NCI-H1417 (cell line): ENCODE measurements around the gene ITGA6.

Experiments
- DNase-seq, 3 experiments: peaks; one replicate each; lab custom pipeline; 2025; lab: John Stamatoyannopoulos, UW

ITGA6 gene

GRCh38 chr2:172416447-172417058 lies 10.8 kb upstream of the ITGA6 start:
- no peak for DNase-seq

- no peak for DNase-seq
Measured at GRCh38 chr2:172420216-172420615, 7.2 kb upstream of the ITGA6 start.

- no peak for DNase-seq
Measured at GRCh38 chr2:172423160-172423559, 4.2 kb upstream of the ITGA6 start.

- DNase-seq, result no peak
Measured at GRCh38 chr2:172425336-172425735, 2.0 kb upstream of the ITGA6 start.

DNA sequence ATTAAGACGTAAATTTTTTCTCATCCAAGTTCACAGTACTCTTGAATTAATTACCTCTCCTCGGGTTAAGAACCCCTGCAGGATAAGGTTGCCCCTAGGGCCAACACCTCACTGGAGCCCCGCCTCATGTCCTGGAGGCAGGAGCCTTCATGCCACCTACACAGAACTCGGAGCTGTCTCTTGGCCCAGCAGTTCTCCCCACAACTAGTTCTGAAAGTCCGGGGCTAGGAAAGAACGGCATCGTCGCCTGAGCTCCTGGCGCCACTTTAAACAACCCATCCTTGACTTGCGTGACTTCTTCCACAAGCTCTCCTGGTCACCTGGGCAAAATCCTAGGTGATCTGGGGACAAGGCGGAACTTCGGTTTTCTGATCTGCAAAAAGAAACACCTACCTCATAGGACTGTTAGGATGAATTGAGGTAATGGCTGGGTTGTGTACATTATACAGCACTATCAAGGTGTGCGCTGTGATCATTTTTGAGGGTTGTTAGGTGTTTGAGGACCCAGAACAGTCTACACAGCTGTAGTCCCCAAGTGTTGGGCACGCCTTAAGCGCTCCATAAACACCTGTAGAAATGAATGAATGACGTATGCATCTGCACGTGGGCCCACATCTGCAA lies 641 bp upstream of the ITGA6 start:
- no peak for DNase-seq

DNA sequence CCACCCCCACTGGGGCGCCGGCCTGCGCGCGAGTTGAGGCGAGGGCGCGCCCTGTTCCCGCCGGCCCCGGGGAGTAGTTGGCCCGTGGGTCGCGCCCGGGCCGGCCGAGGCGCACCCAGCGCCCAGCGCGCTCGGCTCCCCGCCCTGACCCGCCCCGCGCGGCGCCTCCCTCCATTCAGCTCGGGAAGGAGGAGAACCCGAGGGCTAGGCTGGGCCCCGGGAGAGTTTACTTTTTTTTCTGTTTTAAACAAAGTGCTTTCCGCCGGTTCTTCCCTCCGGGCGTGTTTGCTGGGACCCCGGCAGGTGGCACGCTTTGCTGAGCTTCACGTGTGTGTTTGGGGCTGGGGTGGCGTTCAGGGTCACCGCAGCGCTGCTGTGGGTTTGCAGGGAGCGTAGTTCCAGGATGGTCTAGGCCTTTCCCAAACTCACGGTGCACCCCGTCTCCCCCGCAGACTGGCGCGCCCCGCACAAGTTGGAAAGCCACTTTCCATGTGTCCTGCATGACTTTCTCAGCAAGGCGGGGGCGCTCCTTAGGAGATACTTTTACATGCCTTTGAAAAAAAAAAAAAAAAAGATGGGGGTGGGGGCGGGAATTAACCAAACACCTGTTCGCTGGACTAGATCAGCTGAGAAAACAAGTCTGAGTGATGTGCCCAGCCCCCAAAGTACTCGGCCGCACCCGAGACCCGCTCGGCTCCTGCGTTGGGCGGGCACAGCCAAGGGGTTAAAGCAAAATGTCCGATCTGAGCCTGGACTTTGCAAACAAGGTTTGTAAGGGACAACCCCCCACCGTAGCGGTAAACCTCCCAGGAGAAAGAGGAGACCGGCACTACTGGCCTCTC lies 825 bp downstream of the ITGA6 start:
- DNase-seq, result peak in 2 of 3 experiments; percentile 52 to 68

DNA sequence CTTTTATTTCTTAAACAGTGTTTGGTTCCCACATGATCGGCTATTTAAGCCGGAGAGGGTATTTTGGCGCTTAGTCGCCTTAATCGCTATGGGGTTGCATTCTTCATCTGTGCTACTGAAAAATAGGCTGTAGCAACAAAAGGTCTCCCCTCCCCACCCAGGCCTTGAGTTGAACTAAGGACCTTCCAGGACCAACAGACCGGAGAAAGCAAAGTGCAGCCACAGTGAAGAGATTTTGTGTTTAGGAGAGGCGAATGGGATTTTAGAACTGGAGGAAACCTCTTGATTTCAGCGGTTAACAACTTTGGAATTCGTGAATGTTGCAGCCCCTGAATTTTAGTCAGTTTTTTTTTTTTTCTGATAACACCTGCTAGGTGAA lies 1.4 kb downstream of the ITGA6 start:
- DNase-seq, result peak in 1 of 3 experiments; percentile 43

GRCh38 chr2:172429301-172429968 lies 2.0 kb downstream of the ITGA6 start:
- peak in 2 of 3 experiments; percentile 3 to 28 for DNase-seq

- DNase-seq, result no peak
Measured at GRCh38 chr2:172430027-172430426, 2.6 kb downstream of the ITGA6 start.

GRCh38 chr2:172430678-172431077 lies 3.3 kb downstream of the ITGA6 start:
- DNase-seq, result no peak

DNA sequence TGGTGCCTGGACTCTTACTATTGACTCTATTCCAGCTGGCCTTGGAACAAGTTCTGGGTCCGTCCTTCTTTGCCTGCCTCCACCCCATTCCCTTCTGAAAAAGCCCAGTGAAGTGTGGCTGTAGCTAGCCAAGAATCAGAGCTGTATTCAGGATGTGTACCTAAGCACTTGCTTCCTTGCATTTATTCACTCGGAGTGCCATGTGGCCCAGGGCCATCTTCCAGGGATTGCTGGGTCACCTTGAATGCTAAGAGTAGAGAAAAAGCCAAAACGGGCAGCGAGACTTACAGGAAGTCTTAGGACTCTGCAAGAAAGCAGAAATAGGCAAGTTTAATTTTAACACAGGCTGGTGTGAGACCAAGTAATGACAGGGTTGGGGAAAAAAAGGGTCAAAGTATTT lies 4.1 kb downstream of the ITGA6 start:
- no peak for DNase-seq

DNA sequence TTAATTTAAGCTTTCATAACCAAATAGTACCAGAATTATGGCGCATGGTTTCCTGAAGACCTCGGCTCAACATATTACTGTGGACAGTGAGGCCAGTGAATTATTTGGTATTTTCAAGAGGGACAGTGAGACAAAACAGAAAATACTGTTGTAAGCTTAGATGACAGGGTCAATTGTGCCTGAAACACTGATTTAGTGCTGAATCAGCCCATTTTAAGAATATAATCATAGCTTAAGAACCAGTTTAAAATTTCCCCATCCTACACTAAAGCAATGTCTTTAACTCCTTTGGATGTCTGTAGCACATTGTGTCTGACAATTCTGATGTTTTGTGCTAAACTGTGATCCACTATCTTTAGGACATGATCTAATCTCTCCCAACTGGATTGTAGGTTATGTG lies 4.6 kb downstream of the ITGA6 start:
- DNase-seq, result no peak

GRCh38 chr2:172433144-172433543 lies 5.8 kb downstream of the ITGA6 start:
- DNase-seq, result no peak

DNA sequence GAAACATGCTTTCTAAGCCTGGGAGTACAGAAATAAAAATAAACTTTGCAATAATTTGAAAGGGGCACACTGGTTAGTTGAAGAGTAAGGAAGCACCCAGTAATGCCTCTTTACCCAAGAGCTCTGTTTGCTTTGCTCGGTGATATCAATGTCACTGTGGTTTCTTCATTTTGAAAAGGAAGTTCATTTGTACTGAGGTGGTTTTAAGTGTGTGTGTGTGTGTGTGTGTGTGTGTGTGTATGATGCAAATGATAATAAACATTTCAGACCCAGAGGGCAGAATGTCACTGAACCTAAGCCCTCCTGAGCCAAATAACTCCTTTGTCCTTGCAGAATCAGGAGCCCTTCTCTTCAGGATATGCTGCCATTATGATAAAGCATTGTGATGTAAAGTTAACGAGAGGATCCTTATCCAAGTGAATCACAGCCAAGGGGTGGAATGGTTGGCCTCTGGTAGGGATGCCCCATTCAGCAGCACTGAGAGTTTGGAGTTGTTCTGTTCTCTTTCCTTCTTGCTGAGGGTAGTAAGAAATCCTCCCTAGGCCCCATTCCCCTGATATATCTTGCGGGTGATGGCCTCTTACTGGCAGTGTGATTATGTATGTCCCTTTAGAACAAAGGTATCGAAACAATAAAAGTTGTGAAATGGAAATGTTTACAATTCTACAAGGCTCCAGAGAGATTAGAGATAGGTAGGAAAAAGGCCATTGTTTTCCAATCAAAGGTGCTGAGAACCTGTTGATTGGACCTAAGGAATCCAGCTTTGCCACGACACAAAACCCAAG lies 7.6 kb downstream of the ITGA6 start:
- DNase-seq, result peak in 1 of 3 experiments; percentile 3

- no peak for DNase-seq
Measured at GRCh38 chr2:172435606-172435911, 8.2 kb downstream of the ITGA6 start.

DNA sequence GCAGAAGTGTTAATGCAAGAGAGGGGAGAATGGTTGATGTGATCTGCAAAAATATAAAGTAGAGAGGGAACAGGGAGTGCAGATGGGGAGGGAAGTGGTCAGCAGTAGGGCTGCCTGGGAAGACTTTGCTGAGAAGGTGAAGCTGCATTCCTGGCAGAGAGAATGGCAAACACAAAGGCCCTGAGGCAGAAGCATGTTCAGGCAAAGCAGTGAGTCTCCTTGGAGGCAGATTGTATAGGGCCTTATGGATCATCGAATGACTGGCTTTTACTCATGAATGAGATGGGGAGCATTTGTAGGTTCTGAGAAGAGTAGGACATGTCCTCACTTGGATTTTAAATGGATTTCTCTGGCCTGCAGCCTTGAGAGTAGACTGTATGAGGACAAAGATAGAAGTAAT lies 9.5 kb downstream of the ITGA6 start:
- no peak for DNase-seq

DNA sequence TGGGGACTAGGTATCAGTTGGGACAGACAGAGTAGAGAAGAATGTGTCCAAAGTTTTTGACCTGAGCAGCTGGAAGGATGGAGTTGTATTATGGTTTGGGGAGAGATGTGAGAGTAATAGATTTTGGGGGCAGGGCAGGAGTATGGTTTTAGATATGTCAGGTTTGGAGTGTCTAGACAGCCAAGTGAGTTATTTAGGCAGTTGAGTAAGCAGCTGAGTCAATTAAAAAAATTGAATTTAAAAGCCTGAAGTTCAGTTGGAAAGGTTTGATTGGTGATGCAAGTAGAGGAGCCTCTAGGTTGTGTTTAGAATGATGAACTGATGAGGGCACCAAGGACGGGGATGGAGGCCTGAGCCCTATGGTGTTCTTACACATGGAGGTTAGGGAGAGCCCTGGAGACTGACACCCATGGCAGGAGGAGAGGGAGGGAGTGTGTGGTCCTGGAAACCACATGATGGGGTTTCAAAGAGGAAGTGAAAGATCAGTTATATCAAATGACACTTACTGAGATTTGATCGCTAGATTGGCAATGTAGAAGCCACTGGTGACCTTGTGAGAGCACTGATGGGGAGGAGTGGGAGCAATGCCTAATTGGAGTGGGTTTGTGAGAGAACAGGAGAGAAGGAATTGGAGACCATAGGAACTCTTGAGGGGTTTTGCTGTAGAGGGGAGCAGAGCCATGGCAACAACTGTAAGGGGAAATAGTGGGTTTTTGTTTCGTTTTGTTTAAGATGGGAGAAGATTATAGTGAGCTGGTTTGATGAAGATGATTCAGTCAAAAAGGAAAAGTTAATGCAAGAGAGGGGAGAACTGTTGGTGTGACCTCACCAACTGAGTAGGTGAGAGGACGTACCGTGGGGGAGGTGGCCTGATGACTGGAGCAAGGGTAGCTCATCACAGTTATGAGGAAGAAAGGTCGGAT lies 10.3 kb downstream of the ITGA6 start:
- DNase-seq, result no peak

DNA sequence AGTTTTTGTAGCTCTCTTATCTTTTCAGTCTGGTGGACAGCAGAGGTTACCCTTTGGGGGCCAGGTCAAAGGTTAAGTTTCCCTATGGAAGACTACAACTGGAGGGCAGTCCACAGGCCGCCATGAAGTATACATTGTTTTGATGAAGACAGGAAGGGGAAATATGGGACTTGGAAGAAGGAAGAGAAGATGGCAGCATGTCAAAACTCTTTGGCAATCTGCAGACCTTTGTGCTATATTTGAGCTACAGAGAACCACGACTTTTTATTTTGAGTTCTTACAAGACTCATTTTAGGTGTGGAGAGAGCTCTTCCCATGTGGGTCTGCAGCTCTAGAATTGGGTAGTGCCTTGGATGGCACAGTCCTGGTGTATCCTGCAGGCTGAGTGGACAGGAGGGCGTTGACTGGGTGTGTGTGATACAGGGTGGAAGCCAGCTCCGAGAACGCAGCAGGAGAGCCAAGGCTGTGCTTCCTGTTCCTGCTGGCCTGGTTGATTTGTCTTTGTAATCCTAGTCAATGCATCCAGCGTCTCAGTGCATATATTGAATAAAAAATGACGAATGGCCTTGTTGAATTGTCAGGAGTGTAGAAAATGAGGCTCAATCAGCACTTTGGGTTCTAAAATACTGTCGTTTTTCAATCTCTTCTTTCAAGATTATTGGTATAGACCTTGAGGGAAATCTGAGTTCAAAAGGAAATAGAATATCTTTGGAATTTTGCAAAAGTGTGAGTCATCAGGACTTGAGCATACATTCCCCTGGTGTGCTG lies 11.5 kb downstream of the ITGA6 start:
- DNase-seq, result peak in 2 of 3 experiments; percentile 1 to 11

GRCh38 chr2:172439509-172439860 lies 12.1 kb downstream of the ITGA6 start:
- no peak for DNase-seq

- no peak for DNase-seq
Measured at GRCh38 chr2:172439911-172440310, 12.5 kb downstream of the ITGA6 start.
